GM18499 (cell line): ENCODE measurements around the gene MICA.
"Not testable (repeated sequence)": the region's sequence is repeated elsewhere in the genome, so short reads cannot be mapped to it uniquely, and the experiment has no call there.

Source experiments
- ATAC-seq: cut with Tn5 transposase; IDR thresholded peaks from one replicate; pipeline ENCODE4 v1.9.1; 2021; ENCODE audit warnings: moderate number of reproducible peaks; ENCODE audit not compliant: insufficient read depth, unreplicated experiment

MICA gene

DNA sequence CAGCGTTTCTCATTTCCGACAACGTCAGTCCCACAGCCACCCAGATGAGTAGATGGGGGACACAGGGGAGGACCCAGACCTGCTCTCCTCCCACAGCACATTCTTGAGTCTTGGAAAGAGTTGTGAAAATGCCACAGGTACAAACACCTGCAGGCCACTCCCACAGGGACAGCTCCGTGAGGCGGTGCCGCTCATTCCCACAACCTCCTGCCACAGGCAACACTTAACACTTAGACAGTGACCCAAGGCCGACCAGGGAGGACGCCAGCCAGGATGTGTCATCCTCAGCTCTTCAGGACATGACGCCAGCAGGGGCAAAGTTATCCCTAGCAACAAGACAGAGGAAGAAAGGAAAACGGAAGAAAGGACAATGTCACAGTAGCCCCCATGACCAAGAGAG, 23.5 kb upstream of the MICA start:
- ATAC-seq: no peak

DNA sequence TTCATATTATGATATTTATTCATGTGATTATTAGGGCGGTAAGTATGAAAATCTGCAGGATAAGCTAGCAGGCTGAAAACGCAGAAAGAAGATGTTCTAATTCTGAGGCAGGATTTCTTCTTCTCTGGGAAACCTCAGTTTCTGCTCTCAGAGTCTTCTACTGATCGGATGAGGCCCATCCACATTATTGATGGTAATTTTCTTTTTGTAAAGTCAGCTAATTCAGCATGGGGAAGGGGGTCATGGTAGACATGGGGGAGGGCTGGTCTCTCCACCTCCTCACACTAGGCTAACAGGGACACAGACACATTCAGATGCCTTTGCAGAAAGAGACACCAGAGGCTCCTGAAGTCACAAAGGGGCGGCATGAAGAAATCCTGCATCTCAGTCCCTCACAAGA, 21.7 kb upstream of the MICA start:
- no peak for ATAC-seq

DNA sequence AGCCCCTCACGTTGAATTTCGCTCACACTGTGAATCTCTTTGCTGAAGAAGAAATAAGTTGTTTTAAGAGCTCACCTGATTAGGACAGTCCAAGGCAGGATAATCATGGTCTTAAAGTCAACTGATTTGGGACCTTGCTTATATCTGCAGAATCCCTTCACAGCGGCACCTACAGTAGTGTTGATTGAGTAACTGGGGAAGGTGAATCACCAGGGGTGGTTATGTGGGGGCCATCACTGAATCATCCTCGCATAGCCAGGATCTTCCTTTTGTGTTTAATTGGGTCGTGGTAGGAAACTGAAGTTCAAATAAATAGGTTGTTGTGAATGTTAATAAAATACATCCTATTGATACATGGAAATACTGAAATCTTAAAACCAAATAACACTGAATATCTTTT, 20.2 kb upstream of the MICA start:
- ATAC-seq: no peak

DNA sequence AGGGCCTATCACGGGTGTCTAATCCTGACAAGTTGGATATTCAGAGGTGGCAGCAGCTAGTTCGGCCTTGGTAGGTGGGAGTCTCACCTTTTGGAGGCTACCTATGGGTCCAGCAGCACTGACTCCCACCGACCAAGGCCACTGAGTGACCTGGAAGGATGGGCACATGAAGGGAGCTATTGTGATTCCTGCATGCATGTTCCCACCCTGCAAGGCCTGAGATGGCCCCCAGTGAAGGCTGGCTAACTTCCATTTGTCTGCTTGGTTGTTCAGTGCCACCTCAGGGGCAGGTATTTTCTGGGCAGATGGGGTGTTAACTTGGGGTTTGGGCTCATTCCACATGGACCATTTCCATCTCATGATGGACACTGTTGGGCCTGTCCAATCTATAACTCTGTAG, 18.4 kb upstream of the MICA start:
- ATAC-seq: no peak

DNA sequence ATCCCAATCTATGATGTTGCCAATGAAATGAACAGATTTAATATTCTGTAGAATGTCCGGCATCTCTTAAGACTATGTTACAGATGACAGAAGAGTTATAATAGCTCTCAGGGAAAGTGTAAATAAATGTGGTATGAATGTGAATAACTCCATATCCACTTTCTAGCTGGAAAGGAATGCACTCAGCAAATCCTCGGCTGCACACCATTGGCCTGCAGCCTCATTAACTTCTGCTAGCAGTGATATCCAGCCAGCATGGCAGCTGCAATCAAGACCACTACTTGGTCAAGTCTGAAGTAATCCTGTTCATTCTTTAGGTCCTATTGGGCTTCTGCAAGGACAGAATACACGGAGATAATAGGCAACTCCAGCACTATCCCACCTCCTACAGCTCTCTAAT, 17.3 kb upstream of the MICA start:
- ATAC-seq: no peak

DNA sequence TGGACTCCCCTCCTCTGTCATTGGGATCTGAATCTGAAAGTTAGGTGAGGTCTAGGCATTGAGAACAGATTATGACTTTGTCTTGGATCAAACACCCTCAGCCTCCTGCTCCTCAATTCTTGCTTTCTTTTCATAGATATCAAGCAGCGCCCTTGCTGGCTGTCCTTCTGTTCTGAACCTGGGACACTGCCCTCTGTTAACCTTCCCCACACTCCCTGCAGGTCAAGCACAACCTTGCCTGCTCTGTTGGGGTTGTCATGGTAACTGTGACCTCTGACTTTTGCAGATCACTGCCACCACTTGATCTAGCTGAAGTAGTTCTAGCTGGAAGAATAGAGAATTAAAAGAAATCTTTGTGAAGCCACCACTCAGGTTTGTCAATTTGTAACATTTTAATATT, 16.4 kb upstream of the MICA start:
- ATAC-seq: no peak

DNA sequence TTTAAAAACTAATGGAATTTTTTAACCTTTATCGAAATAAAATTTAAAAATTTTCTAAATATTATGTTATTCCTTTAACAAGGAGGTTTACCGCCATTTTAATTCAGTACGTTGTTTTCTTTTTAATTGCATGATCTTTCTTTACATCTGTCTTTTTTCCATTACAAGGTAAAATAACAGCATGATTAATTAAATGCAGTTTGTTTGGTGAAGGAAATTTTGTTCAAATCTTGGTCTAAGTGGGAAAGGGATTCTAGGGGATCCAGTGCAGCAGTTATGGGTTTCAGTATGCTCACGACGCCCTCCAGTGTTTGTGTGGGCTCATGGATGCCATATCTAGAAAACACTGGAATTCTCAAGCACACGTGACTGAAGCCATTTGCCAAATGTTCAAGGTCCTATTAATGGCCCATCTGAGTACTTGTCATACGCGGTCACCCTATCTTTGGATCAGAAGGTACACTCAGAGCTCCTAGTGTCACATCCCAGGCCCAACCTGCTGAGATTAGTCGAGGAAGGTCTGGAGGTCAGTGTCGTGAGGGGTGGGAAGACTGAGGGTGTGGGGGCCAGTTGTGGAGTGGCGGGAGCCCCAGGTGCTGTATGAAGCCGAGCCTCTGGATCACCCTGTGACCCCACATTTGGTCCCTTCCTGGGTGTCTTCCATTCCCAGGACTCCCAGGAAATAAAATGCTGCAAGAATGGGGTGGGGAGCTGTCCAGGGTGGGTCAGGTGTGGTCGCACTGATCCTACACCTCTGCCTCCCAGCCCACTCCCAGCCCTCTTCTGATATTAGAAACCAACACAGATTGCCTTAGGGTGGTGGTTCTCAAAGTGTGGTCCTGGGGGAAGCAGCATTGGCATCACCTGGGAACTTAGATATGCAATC, 14.2 kb upstream of the MICA start:
- not testable (repeated sequence) for ATAC-seq

DNA sequence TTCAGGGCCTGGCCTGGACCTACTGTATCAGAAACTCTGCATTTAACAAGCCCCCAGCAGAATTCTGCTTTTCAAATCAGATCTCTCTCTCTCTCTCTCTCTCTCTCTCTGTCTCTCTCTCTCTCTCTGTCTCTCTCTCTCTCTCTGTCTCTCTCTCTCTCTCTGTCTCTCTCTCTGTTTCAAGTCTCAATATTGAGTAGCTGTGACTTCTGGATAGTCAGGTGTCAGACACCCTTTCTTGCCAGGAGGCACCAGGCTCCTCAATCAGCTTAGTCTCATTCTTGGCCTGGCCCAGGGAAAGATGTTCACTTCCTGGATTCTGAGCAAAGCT, 13.6 kb upstream of the MICA start:
- not testable (repeated sequence) for ATAC-seq

DNA sequence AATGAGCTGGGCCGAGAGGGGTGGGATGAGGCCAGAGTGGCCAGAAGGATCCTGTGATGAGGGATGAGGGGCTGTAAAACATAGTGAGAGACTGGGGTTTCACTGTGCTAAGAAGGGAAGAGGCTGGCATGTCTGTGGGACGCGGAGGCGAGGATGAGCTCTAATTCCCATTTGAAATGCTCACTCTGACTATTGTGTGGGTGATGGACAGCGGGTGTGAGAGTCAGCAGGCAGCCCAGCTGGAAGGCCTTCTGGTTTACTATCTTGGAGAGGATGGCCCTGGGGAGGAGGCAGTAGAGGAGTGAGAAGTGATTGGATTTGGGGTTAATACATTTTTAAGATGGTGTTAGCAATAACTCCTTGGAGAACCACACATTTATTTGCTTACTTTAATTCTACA, 9.5 kb upstream of the MICA start:
- ATAC-seq: no peak

DNA sequence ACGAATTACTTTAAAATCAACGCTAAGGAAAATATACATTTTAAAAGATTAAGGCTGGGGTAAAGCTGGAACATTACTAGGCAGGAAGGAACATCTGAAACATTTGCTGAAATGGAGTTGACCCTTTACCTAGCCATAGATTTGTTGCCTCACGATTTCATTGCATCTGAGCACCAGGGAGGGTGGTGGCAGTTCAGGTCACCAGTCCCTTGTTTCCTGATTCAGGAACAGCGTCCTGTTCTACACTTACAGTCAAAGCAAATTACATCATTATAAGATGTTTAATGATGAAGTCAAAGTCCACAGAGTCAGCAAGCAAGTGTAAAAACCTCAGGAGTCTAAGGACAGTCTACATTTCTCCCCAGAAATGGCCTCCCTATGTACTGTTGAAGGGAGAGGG, 9.0 kb upstream of the MICA start:
- no peak for ATAC-seq

DNA sequence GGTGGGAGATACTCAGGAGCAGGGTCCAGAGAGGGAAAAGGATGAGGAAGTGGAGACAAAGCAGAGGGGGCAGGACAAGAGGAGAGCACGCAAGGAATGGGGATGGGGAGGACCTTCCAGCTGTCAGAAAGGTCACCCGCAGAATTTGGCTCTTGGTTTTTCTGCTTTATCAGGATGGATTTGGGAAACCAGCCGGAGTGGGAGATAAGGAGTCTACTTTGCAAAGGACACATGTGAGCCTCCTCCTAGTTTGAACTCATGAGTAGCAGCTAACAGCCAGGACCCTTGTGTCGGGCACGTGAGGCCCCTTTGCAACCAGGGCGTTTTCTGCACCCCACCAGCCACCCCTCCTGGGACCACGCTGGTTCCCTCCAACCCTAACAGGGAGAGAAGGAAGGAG, 7.6 kb upstream of the MICA start:
- ATAC-seq: no peak

DNA sequence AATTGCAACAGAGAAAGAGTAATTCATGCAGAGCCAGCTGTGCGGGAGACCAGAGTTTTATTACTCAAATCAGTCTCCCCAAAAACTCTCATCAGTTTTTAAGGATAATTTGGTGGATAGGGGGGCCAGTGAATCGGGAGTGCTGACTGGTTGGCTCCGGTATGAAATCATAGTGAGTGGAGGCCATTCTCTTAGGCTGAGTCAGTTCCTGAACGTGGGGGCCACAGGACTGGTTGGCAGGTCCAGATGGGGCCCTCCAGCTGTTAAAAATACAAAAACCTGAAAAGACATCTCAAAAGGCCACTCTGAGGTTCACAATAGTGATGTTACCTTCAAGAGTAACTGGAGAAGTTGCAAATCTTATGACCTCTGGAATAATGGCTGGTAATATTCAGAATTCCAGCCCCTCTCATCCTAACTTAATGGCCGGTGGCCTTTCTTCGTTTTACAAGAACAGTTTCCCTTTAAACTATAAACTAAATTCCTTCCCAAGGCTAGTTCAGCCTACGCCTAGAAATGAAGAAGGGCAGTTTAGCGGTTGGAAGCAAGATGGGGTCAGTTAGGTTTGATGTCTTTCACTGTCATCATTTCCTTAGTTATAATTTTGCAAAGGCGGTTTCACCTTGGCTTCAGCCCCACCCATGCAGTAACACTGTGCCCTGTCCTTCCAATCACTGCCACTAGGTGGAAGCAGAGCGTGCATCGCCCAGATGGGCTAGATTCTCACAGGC, 6.8 kb upstream of the MICA start:
- no peak for ATAC-seq

DNA sequence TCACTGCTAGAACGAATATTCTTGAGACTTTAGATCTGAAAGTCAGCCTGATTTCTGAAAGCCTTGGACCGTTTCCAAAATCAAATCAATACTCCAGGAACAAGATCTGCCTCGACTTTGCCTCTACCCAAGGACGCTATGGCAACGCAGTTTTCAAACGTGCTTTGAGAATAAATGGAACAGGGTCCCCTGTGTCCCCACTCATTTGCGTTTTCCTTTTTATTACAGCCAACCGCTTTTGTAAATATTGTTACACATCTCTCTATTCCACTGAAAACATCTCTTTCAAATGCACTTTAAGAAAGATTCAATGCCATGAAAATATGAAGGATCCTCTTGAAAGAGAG, 6.3 kb upstream of the MICA start:
- ATAC-seq: not testable (repeated sequence)

DNA sequence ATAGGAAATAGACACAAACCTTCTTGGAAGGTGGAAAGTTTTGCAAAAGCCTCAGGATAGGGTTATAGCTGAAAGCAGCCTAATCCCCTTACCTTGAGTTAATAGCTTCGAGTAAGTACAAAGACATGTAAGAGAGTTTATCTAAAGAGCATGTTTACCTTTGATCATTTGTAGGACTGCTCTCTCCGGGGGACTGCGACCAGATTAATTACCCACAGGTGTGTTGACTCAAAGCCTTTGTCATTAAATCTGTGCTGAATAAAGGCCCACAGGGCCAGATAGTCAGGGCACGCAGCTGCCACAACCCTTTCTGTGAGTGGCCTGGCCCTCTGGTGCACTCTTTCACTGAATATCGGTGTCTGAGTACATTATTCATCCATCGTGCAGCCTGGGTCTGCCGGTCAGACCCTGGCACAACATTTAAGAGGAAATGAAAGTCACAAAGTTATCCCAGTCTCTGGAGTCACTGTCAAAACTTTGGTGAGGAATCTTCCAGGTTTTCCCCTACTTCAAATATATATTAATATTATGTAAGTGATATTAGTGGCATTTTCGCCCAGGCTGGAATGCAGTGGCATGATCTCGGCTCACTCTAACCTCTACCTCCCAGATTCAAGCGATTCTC, 5.4 kb upstream of the MICA start:
- no peak for ATAC-seq

DNA sequence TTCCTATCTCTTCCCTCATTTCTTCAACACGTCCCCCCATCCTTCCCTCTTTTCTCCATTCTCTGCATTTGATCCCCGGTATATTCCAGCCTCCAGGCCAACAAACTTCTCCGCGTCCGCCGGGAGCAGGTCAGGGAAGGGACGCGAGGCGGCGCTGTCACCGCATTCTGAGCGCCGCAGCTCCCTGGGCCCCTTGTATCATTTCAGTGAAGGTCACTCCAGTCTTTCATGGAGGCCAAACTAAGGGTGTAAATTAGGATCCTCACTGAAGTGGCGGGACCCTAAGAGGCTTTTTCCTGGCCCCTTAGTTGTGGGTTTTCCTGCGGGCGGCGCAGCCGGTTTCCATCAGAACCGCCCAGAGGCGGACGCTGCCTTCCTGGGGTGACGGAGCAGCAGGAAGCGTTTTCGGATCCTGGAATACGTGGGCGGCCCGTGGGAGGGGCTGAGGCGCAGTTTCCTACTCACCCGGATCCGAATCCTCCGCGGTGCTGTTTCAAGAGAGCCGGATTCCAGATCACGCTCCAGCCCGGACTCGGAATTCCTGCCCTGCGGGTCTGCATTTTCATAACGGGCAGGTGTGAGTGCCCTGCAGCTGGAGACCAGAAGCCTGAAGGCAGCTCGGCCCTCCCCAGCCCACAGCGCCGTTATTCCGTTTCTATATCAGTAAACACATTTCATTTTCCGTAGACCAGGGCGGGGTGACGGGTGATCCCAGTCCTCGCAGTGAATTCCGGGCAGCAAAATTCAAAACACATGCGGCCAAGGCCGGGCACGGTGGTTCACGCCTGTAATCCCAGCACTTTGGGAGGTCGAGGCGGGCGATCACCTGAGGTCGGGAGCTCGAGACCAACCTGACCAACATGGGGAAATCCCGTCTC, 3.6 kb upstream of the MICA start:
- ATAC-seq: no peak

DNA sequence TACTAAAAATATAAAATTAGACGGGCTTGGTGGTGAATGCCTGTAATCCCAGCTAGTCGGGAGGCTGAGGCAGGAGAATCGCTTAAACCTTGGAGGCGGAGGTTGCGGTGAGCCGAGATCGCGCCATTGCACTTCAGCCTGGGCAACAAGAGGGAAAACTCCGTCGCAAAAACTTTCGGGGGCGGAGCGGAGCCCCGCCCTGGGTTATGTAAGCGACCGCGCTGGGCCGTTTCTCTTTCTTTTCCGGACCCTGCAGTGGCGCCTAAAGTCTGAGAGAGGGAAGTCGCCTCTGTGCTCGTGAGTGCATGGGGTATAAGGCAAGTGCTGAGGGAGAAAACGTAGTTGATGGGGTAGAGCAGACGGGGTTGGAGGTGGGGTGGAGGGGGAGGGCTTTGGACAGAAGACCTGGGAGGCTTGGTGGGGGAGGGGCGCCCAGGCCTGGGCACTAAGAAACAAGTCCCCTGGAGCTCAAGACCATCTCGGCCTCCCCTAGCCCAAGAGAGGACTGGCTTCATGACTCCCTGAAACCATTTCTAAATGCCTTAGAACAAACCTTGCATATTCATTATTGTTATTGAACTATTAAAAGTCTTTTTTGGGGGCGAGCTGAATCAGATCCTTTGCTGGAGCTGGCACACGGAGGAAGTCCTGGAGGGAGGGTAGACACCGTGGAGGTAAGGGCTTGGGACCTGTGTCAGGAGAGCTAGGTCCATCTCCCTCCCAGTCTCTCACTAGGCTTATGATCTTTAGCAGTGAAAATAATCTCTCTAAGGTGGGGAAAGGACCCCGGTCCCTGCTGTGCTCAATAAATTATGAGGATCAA, 2.7 kb upstream of the MICA start:
- ATAC-seq: no peak

DNA sequence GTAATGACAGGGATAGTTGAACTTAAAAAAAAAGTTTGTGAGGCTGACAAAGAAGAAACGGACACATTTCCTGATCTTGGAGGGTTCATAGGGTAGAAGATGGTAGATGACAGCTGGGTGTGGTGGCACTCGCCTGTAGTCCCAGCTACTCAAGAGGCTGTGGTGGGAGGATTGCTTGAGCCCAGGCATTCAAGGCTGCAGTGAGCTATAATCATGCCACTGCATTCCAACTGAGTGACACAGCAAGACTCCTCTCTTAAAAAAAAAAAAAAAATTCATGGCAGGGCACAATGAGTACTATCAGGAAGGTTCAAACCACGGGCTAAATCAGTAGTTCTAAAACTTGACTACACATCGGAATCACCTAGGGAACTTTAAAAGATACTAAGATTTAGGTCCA, 2.0 kb upstream of the MICA start:
- ATAC-seq: no peak

DNA sequence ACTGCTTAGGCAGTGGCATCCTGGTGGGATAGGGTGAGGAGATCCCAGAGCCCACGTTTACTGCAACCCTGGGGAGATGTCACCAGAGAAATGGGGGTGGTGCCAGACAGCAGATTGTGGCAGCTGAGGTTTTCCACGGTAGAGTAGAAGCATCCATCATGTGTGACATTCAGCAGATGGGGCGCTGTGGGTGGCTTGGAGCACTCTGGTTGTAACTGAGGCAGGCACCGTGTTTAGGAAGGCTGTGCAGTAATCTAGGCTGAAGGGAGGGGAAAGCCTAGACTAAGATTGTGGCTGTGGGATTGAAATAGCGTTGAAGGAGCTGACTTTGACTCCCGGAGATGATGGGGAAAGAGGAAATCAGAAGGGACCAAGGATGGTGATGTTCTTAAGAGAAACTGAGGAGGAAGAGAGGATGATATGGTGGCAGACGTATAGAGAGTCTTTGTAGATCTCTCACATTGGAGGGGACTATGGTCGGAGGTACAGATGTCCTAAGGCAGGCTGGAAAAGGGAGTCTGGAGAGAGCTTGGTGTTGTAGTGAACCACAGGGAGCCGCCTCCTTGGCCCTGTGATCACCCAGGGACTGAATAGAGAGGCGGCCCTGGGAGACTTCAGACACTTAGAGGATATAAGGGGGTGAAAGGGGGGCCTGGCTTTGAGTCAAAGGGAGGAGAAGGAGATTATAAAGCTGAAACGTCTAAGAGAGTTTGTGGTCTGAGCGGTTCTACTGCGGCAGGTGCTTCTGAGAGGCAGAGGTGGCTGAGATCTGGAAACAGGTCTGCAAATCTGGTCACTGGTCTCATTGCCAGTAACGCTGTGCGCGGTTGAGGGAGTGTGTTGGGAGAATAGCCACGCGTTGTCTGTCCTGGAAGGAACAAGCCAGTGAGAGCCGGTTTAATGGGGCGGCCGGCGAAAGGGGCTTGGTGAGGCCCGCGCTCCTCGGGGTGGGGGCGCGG, 792 bp upstream of the MICA start:
- no peak for ATAC-seq

DNA sequence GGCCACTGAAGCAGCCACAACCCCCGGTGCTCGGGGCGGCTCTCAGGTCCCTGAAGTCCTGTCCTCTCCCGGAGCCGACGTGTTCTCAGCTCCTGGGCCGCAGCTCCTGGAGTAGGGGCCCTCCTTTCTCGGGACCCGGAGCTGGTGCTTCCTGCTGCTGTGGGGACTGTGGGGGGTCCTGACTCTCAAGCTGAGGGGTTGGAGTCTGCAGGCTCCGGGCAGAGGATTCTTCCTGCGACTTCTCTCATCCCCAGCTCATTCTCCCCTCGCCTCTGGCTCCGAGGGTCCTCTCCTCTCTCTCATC, 618 bp downstream of the MICA start:
- ATAC-seq: not testable (repeated sequence)
